GM12875 (cell line): ENCODE data around the gene FOXR1.

Experiments
- H3K4me3 ChIP-seq: one replicate; pipeline ENCODE4 v1.5.1; 2011; ENCODE audit warnings: low read depth, low read length, control low read depth
- CTCF ChIP-seq: IDR thresholded peaks from 2 replicates; pipeline ENCODE4 v1.5.1; 2011; ENCODE audit warnings: low read depth, mild to moderate bottlenecking, control low read depth, inconsistent platforms, low read length, moderate library complexity, borderline replicate concordance; ENCODE audit not compliant: insufficient read depth

The FOXR1 gene

GRCh38 chr11:119016216-119017009 is 44.9 kb downstream of the FOXR1 start:
- no peak for TF ChIP-seq CTCF
- no peak overlapping the region for H3K4me3 ChIP-seq

GRCh38 chr11:119017377-119017776 is 45.8 kb downstream of the FOXR1 start:
- peak overlapping the region; percentile 88 for H3K4me3 ChIP-seq

GRCh38 chr11:119018074-119018938 is 46.7 kb downstream of the FOXR1 start, which contains the start of the genes RPS25 and TRAPPC4:
Gene RPS25, minus strand, starts transcription at chr11:119018343. Its CDS starts 59 bp downstream, at chr11:119018284.
Gene TRAPPC4, plus strand, starts transcription at chr11:119018766. Its CDS starts 30 bp downstream, at chr11:119018796.
- no peak for TF ChIP-seq CTCF
- peak within 1 kb of the TSS; percentile 88 for H3K4me3 ChIP-seq

- TF ChIP-seq CTCF, result no peak
- no peak overlapping the region for H3K4me3 ChIP-seq
Measured at GRCh38 chr11:119019996-119020395, 48.4 kb downstream of the FOXR1 start.

- no peak for TF ChIP-seq CTCF
- no peak overlapping the region for H3K4me3 ChIP-seq
Measured at GRCh38 chr11:119021631-119022030, 50.1 kb downstream of the FOXR1 start.

GRCh38 chr11:119023741-119024140 is 52.2 kb downstream of the FOXR1 start:
- no peak overlapping the region for H3K4me3 ChIP-seq
- TF ChIP-seq CTCF, result no peak

GRCh38 chr11:119024430-119025098 is 53.0 kb downstream of the FOXR1 start:
- no peak overlapping the region for H3K4me3 ChIP-seq
- TF ChIP-seq CTCF, result no peak
